ENCODE measurements around the gene BTN1A1. TPM values are rescaled to one million over a fixed set of nuclear protein-coding genes. Genes with fewer than 3 reads are reported as not detected.

BTN1A1 gene
- polyA plus RNA-seq, 3 donors = not detected

GRCh38 chr6:26473758-26474438 lies 26.2 kb upstream of the BTN1A1 start:
- no peak overlapping the region for H3K27ac ChIP-seq (ENCODE audit: low read depth, low read length)
- 0 to 1% (median 0%) methylated on average over 12 of the region's 12 CpGs for WGBS, 3 donors

- no peak overlapping the region for H3K27ac ChIP-seq (ENCODE audit: low read depth, low read length)
- 40 to 63% (median 57%) methylated on average over 2 of the region's 2 CpGs for WGBS, 3 donors
Observed at GRCh38 chr6:26474439-26474881, 25.6 kb upstream of the BTN1A1 start.

GRCh38 chr6:26475823-26476729 lies 24.0 kb upstream of the BTN1A1 start:
- WGBS, 3 donors = 86 to 93% (median 90%) methylated on average over 7 of the region's 7 CpGs

GRCh38 chr6:26476896-26477295 lies 23.2 kb upstream of the BTN1A1 start:
- H3K27ac ChIP-seq (ENCODE audit: low read depth, low read length) = no peak overlapping the region
- 65 to 85% (median 72%) methylated on average over 4 of the region's 4 CpGs for WGBS, 3 donors

More at GRCh38 chr6:26475823-26476729, 24.0 kb upstream of the BTN1A1 start:
- no peak overlapping the region for H3K27ac ChIP-seq (ENCODE audit: low read depth, low read length)

GRCh38 chr6:26477426-26477825 lies 22.7 kb upstream of the BTN1A1 start:
- no peak overlapping the region for H3K27ac ChIP-seq (ENCODE audit: low read depth, low read length)
- WGBS, 3 donors = 16 to 52% (median 21%) methylated on average over 1 of the region's 1 CpG

- 91 to 96% (median 91%) methylated on average over 2 of the region's 2 CpGs for WGBS, 3 donors
- H3K27ac ChIP-seq (ENCODE audit: low read depth, low read length) = no peak overlapping the region
Observed at GRCh38 chr6:26478100-26478984, 21.8 kb upstream of the BTN1A1 start.

- WGBS, 3 donors = 57 to 89% (median 60%) methylated on average over 3 of the region's 3 CpGs
- no peak overlapping the region for H3K27ac ChIP-seq (ENCODE audit: low read depth, low read length)
Observed at GRCh38 chr6:26478985-26479278, 21.2 kb upstream of the BTN1A1 start.

- WGBS, 3 donors = 93 to 97% (median 96%) methylated on average over 4 of the region's 4 CpGs
- no peak overlapping the region for H3K27ac ChIP-seq (ENCODE audit: low read depth, low read length)
Observed at GRCh38 chr6:26482338-26482737, 17.8 kb upstream of the BTN1A1 start.

GRCh38 chr6:26483727-26484126 lies 16.4 kb upstream of the BTN1A1 start:
- H3K27ac ChIP-seq (ENCODE audit: low read depth, low read length) = no peak overlapping the region
- 86 to 91% (median 90%) methylated on average over 3 of the region's 3 CpGs for WGBS, 3 donors

- 46 to 67% (median 56%) methylated on average over 2 of the region's 2 CpGs for WGBS, 3 donors
- no peak overlapping the region for H3K27ac ChIP-seq (ENCODE audit: low read depth, low read length)
Observed at GRCh38 chr6:26484161-26484560, 15.9 kb upstream of the BTN1A1 start.

GRCh38 chr6:26485112-26485780 lies 14.9 kb upstream of the BTN1A1 start:
- no peak overlapping the region for H3K27ac ChIP-seq (ENCODE audit: low read depth, low read length)
- 59 to 72% (median 62%) methylated on average over 6 of the region's 6 CpGs for WGBS, 3 donors

- no peak overlapping the region for H3K27ac ChIP-seq (ENCODE audit: low read depth, low read length)
- 79 to 89% (median 85%) methylated on average over 5 of the region's 5 CpGs for WGBS, 3 donors
Observed at GRCh38 chr6:26486358-26486757, 13.7 kb upstream of the BTN1A1 start.

- WGBS, 3 donors = 94 to 100% (median 97%) methylated on average over 1 of the region's 1 CpG
- no peak overlapping the region for H3K27ac ChIP-seq (ENCODE audit: low read depth, low read length)
Observed at GRCh38 chr6:26487466-26487865, 12.6 kb upstream of the BTN1A1 start.

- WGBS, 3 donors = 82 to 89% (median 84%) methylated on average over 8 of the region's 8 CpGs
Observed at GRCh38 chr6:26489996-26490964, 9.8 kb upstream of the BTN1A1 start.

GRCh38 chr6:26491604-26492003 lies 8.5 kb upstream of the BTN1A1 start:
- 73 to 83% (median 80%) methylated on average over 5 of the region's 5 CpGs for WGBS, 3 donors

More at GRCh38 chr6:26489996-26490964, 9.8 kb upstream of the BTN1A1 start:
- H3K27ac ChIP-seq (ENCODE audit: low read depth, low read length) = no peak overlapping the region

GRCh38 chr6:26493258-26493657 lies 6.8 kb upstream of the BTN1A1 start:
- H3K27ac ChIP-seq (ENCODE audit: low read depth, low read length) = no peak overlapping the region
- 86 to 93% (median 88%) methylated on average over 2 of the region's 2 CpGs for WGBS, 3 donors

More at GRCh38 chr6:26491604-26492003, 8.5 kb upstream of the BTN1A1 start:
- no peak overlapping the region for H3K27ac ChIP-seq (ENCODE audit: low read depth, low read length)

- H3K27ac ChIP-seq (ENCODE audit: low read depth, low read length) = no peak overlapping the region
- WGBS, 3 donors = 72 to 86% (median 86%) methylated on average over 3 of the region's 3 CpGs
Observed at GRCh38 chr6:26494117-26494516, 6.0 kb upstream of the BTN1A1 start.

All from adipose tissue (tissue), 3 donors.